Astrocyte (in vitro differentiated cells and primary cell): ENCODE data around the gene ATP8B4. TPM values are rescaled to one million over a fixed set of nuclear protein-coding genes. Genes with fewer than 3 reads are reported as not detected.
"Not testable (repeated sequence)": the region's sequence is repeated elsewhere in the genome, so short reads cannot be mapped to it uniquely, and the experiment has no call there.

Experiments used
- DNase-seq: peaks from one replicate; pipeline ENCODE4 v3.0.0-alpha.2; 2010; ENCODE audit warnings: low read depth
- FAIRE-seq: peaks from 2 replicates; lab custom pipeline; 2011; peaks lifted over from hg19 to GRCh38; lab: Jason Lieb, UNC
- H2AFZ ChIP-seq: 2 replicates; pipeline ENCODE4 v1.6.0; 2012; ENCODE audit warnings: low read depth, low read length, inconsistent platforms
- H3K27ac ChIP-seq: 2 replicates; pipeline ENCODE4 v1.5.1; 2011; ENCODE audit warnings: low read depth, low read length, inconsistent platforms
- H3K27me3 ChIP-seq: 2 replicates; pipeline ENCODE4 v1.6.0; 2011; ENCODE audit warnings: low read length, inconsistent platforms; ENCODE audit not compliant: insufficient read depth
- H3K36me3 ChIP-seq: 2 replicates; pipeline ENCODE4 v1.5.1; 2011; ENCODE audit warnings: low read length, inconsistent platforms; ENCODE audit not compliant: insufficient read depth
- H3K4me1 ChIP-seq: 2 replicates; pipeline ENCODE4 v1.5.1; 2011; ENCODE audit warnings: low read length, inconsistent platforms; ENCODE audit not compliant: insufficient read depth
- H3K4me2 ChIP-seq: 2 replicates; pipeline ENCODE4 v1.6.0; 2012; ENCODE audit warnings: low read length, inconsistent platforms
- H3K4me3 ChIP-seq: 2 replicates; pipeline ENCODE4 v1.5.1; 2011; ENCODE audit warnings: low read depth, mild to moderate bottlenecking, low read length, inconsistent platforms; ENCODE audit not compliant: insufficient read depth
- H3K79me2 ChIP-seq: 2 replicates; pipeline ENCODE4 v1.6.0; 2012; ENCODE audit warnings: mild to moderate bottlenecking, low read length, inconsistent platforms; ENCODE audit not compliant: insufficient read depth
- H3K9ac ChIP-seq: 2 replicates; pipeline ENCODE4 v1.6.0; 2012; ENCODE audit warnings: mild to moderate bottlenecking, low read length, inconsistent platforms
- H3K9me3 ChIP-seq: 2 replicates; pipeline ENCODE4 v1.5.1; 2012; ENCODE audit warnings: low read depth, mild to moderate bottlenecking, low read length, inconsistent platforms; ENCODE audit not compliant: insufficient read depth
- H4K20me1 ChIP-seq: 2 replicates; pipeline ENCODE4 v1.6.0; 2012; ENCODE audit warnings: low read length, inconsistent platforms; ENCODE audit not compliant: insufficient read depth
- H3K27ac Mint-ChIP-seq: one replicate; pipeline ENCODE4 v1.8.0; 2021; ENCODE audit warnings: mild to moderate bottlenecking, mixed read lengths; ENCODE audit not compliant: unreplicated experiment
- H3K27me3 Mint-ChIP-seq: one replicate; pipeline ENCODE4 v1.8.0; 2021; ENCODE audit warnings: low read depth, mixed read lengths; ENCODE audit not compliant: unreplicated experiment
- H3K36me3 Mint-ChIP-seq: one replicate; pipeline ENCODE4 v1.8.0; 2021; ENCODE audit warnings: low read depth, mixed read lengths; ENCODE audit not compliant: unreplicated experiment
- H3K4me1 Mint-ChIP-seq: one replicate; pipeline ENCODE4 v1.8.0; 2021; ENCODE audit warnings: low read depth, mixed read lengths; ENCODE audit not compliant: unreplicated experiment
- H3K4me3 Mint-ChIP-seq: one replicate; pipeline ENCODE4 v1.8.0; 2021; ENCODE audit warnings: mild to moderate bottlenecking, moderate library complexity, mixed read lengths; ENCODE audit not compliant: unreplicated experiment
- H3K9me3 Mint-ChIP-seq: one replicate; pipeline ENCODE4 v1.8.0; 2021; ENCODE audit warnings: mild to moderate bottlenecking, mixed read lengths; ENCODE audit not compliant: unreplicated experiment
- EZH2 ChIP-seq: IDR thresholded peaks from 2 replicates; pipeline ENCODE4 v1.6.1; 2012; ENCODE audit warnings: mild to moderate bottlenecking, low read length, inconsistent platforms; ENCODE audit not compliant: insufficient read depth
- total RNA-seq: library from RNA; stranded (reverse); gene quantifications from 2 replicates; pipeline ENCODE4 v1.2.1, GENCODE V29; 2021
- TF ChIP-seq, protein P1 (sequence below): IDR thresholded peaks from 2 replicates; pipeline ENCODE4 v1.5.1; 2011; ENCODE audit warnings: low read depth, mild to moderate bottlenecking, inconsistent platforms, low read length, moderate library complexity; ENCODE audit not compliant: insufficient read depth

The ATP8B4 gene
- total RNA-seq, 1 donor from 2014 or later, result 0.23 TPM

DNA sequence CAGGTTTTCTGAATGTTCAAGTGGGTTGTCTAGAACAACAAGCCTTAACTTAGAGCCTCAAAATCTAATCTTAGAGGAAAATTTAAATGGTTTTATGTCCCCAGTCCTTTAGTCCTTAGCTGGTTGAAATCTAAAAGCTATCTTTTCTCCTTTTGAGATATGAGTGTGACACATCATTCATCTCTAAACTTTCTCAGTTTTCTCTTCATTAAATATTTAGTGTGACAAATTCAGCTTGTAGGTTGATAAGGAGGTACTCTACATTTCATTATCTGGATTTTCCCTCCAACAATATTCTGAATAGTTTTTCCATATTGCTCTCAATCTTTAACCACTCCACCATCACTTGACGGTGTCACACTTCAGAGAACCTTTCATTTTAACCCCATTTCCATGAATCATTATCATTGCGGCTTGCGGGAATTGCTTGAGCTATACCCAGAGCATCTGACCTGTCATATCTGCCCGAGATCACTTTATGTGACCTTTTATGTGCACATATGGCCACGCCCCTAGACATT lies 16.1 kb upstream of the ATP8B4 start:
- Histone ChIP-seq H3K4me2 (peak overlapping the region; percentile 42), H4K20me1 (no peaks in the 10 kb centered on the region), H3K27ac (peak overlapping the region; percentile 70), H3K79me2 (no peaks in the 10 kb centered on the region), H2AFZ (no peak overlapping the region), H3K36me3 (no peaks in the 10 kb centered on the region), H3K4me3 (no peak overlapping the region), H3K4me1 (peaks cover 13% of the 10 kb centered on the region), H3K9me3 (no peaks in the 10 kb centered on the region), H3K27me3 (no peaks in the 10 kb centered on the region), H3K9ac (peak overlapping the region; percentile 29)
- peak; percentile 65 for DNase-seq
- Mint-ChIP-seq H3K9me3 (no peaks in the 10 kb centered on the region), H3K4me1 (peaks cover 15% of the 10 kb centered on the region), H3K36me3 (no peaks in the 10 kb centered on the region), H3K27me3 (no peaks in the 10 kb centered on the region), H3K4me3 (no peak overlapping the region), H3K27ac (peak overlapping the region; percentile 71)
- no peak for FAIRE-seq
- TF ChIP-seq, protein P1, sequence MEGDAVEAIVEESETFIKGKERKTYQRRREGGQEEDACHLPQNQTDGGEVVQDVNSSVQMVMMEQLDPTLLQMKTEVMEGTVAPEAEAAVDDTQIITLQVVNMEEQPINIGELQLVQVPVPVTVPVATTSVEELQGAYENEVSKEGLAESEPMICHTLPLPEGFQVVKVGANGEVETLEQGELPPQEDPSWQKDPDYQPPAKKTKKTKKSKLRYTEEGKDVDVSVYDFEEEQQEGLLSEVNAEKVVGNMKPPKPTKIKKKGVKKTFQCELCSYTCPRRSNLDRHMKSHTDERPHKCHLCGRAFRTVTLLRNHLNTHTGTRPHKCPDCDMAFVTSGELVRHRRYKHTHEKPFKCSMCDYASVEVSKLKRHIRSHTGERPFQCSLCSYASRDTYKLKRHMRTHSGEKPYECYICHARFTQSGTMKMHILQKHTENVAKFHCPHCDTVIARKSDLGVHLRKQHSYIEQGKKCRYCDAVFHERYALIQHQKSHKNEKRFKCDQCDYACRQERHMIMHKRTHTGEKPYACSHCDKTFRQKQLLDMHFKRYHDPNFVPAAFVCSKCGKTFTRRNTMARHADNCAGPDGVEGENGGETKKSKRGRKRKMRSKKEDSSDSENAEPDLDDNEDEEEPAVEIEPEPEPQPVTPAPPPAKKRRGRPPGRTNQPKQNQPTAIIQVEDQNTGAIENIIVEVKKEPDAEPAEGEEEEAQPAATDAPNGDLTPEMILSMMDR, result no peak
- no peak for TF ChIP-seq EZH2

DNA sequence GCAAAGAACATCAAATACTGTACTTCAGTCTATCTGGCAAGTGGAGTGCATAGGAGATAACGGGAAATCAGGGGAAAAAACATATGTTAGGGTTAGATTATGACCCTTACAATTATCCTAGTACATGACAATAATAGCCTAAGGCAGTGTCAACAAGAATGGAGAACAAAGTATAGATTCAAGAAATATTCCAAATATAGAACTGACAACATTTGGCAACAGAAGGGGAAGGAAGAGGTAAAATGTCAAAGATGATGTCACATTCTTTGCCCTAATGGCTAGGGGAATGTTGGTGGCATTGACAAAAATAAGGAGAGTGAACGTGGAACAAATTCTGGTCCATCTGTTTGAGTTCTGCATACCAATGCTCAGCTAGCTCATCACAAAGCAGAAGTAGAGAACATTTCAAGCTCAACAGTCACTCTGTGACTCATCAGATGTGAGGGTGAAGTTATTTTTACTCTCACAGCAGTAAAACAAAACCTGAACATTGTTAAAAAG lies 15.5 kb upstream of the ATP8B4 start:
- no peaks in the 10 kb centered on the region for H3K27me3 ChIP-seq
- peak overlapping the region; percentile 42 for H3K4me2 ChIP-seq
- no peaks in the 10 kb centered on the region for H3K27me3 Mint-ChIP-seq
- H3K4me1 Mint-ChIP-seq, result peaks cover 15% of the 10 kb centered on the region
- peak overlapping the region; percentile 71 for H3K27ac Mint-ChIP-seq
- no peaks in the 10 kb centered on the region for H4K20me1 ChIP-seq
- no peaks in the 10 kb centered on the region for H3K36me3 Mint-ChIP-seq
- no peaks in the 10 kb centered on the region for H3K36me3 ChIP-seq
- peaks cover 13% of the 10 kb centered on the region for H3K4me1 ChIP-seq
- H3K9ac ChIP-seq, result peak overlapping the region; percentile 29
- no peaks in the 10 kb centered on the region for H3K9me3 Mint-ChIP-seq
- no peak overlapping the region for H3K4me3 Mint-ChIP-seq
- FAIRE-seq, result peak; percentile 55
- DNase-seq, result peak; percentile 93
- no peaks in the 10 kb centered on the region for H3K79me2 ChIP-seq
- no peak overlapping the region for H3K4me3 ChIP-seq
- TF ChIP-seq, protein P1, result no peak
- no peak for TF ChIP-seq EZH2
- no peaks in the 10 kb centered on the region for H3K9me3 ChIP-seq
- H2AFZ ChIP-seq, result no peak overlapping the region
- H3K27ac ChIP-seq, result peak overlapping the region; percentile 70

DNA sequence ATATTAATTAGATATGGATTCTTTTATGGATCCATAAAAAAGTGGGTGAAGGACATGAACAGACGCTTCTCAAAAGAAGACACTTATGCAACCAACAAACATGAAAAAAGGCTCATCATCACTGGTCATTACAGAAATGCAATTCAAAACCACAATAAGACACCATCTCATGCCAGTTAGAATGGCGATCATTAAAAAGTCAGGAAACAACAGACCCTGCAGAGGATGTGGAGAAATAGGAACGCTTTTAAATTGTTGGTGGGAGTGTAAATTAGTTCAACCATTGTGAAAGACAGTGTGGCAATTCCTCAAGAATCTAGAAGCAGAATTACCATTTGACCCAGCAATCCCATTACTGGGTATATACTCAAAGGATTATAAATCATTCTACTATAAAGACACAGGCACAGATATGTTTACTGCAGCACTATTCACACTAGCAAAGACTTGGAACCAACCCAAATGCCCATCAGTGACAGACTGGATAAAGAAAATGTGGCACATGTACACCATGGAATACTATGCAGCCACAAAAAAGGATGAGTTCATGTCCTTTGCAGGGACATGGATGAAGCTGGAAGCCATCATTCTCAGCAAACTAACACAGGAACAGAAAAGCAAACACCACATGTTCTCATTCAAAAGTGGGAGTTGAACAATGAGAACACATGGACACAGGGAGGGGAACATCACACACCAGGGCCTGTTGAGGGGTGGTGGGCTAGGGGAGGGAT lies 13.4 kb upstream of the ATP8B4 start:
- H3K9me3 Mint-ChIP-seq, H3K27ac ChIP-seq, H3K9ac ChIP-seq, H3K4me2 ChIP-seq, H3K9me3 ChIP-seq, H3K27me3 Mint-ChIP-seq, H3K36me3 ChIP-seq, DNase-seq, H3K27me3 ChIP-seq, H3K79me2 ChIP-seq, H3K27ac Mint-ChIP-seq, FAIRE-seq, H3K36me3 Mint-ChIP-seq, H4K20me1 ChIP-seq, H2AFZ ChIP-seq, H3K4me1 ChIP-seq, H3K4me3 Mint-ChIP-seq, H3K4me3 ChIP-seq: not testable (repeated sequence)
- peaks cover 13% of the 10 kb centered on the region for H3K4me1 Mint-ChIP-seq
